RWPE2 (cell line): ENCODE results near the gene SERTAD2.
A peak's percentile ranks its signal among the peaks of the same experiment; 100 is the strongest.

ENCODE experiments used
- ATAC-seq: fragments of 200-7000 bp; cut with Tn5 transposase; 3 replicates; pipeline ENCODE4 v1.9.1; 2021; ENCODE audit warnings: low read depth
- DNase-seq: peaks from one replicate; pipeline ENCODE4 v3.0.0-alpha.2; 2020; ENCODE audit warnings: low spot score
- H3K27ac ChIP-seq: fragments of 450-650 bp; 2 replicates; pipeline ENCODE4 v1.5.1; 2017; ENCODE audit warnings: mild to moderate bottlenecking; ENCODE audit not compliant: poor library complexity, severe bottlenecking
- H3K27me3 ChIP-seq: fragments of 250-450 bp; sonication (Bioruptor Pico); 2 replicates; pipeline ENCODE4 v1.5.1; 2021; ENCODE audit warnings: mild to moderate bottlenecking, moderate library complexity; ENCODE audit not compliant: insufficient read depth, poor library complexity, severe bottlenecking
- H3K36me3 ChIP-seq: fragments of 250-450 bp; sonication (Bioruptor Pico); 2 replicates; pipeline ENCODE4 v1.5.1; 2020; ENCODE audit warnings: low read depth, mild to moderate bottlenecking, moderate library complexity
- H3K4me1 ChIP-seq: fragments of 250-450 bp; sonication (Bioruptor Pico); 2 replicates; pipeline ENCODE4 v1.5.1; 2021; ENCODE audit warnings: mild to moderate bottlenecking, moderate library complexity; ENCODE audit not compliant: insufficient read depth, poor library complexity, severe bottlenecking
- H3K4me3 ChIP-seq: fragments of 250-450 bp; sonication (Bioruptor Pico); 2 replicates; pipeline ENCODE4 v1.5.1; 2021; ENCODE audit warnings: mild to moderate bottlenecking, moderate library complexity; ENCODE audit not compliant: severe bottlenecking
- H3K9me3 ChIP-seq: fragments of 250-450 bp; sonication (Bioruptor Pico); 2 replicates; pipeline ENCODE4 v1.5.1; 2021; ENCODE audit warnings: mild to moderate bottlenecking, moderate library complexity; ENCODE audit not compliant: severe bottlenecking
- CTCF ChIP-seq: fragments of 450-650 bp; IDR thresholded peaks from one replicate; pipeline ENCODE4 v1.5.1; 2017; ENCODE audit warnings: mild to moderate bottlenecking, moderate library complexity; ENCODE audit not compliant: poor library complexity, severe bottlenecking

SERTAD2 gene

GRCh38 chr2:64688909-64689308 is 35.2 kb upstream of the SERTAD2 start:
- H3K4me3 ChIP-seq = no peak overlapping the region
- TF ChIP-seq CTCF = no peak
- ATAC-seq = no peak
- H3K4me1 ChIP-seq = peaks cover 13% of the 10 kb centered on the region
- H3K36me3 ChIP-seq = no peaks in the 10 kb centered on the region
- no peaks in the 10 kb centered on the region for H3K9me3 ChIP-seq
- no peak overlapping the region for H3K27ac ChIP-seq
- H3K27me3 ChIP-seq = no peaks in the 10 kb centered on the region
- DNase-seq = no peak

GRCh38 chr2:64686283-64686956 is 32.7 kb upstream of the SERTAD2 start:
- Histone ChIP-seq H3K27ac (no peak overlapping the region), H3K9me3 (no peaks in the 10 kb centered on the region), H3K27me3 (no peaks in the 10 kb centered on the region), H3K36me3 (no peaks in the 10 kb centered on the region), H3K4me1 (peaks cover 13% of the 10 kb centered on the region), H3K4me3 (no peak overlapping the region)
- DNase-seq (no peak), ATAC-seq (peak; percentile 35; the same call in 1 of the 3 replicates)
- no peak for TF ChIP-seq CTCF

- no peaks in the 10 kb centered on the region for H3K27me3 ChIP-seq
- no peak for TF ChIP-seq CTCF
- H3K4me3 ChIP-seq = no peak overlapping the region
- peaks cover 13% of the 10 kb centered on the region for H3K4me1 ChIP-seq
- no peaks in the 10 kb centered on the region for H3K9me3 ChIP-seq
- no peak for DNase-seq
- H3K36me3 ChIP-seq = no peaks in the 10 kb centered on the region
- ATAC-seq = peak; percentile 72
- no peak overlapping the region for H3K27ac ChIP-seq
Observed at GRCh38 chr2:64685430-64685829, 31.7 kb upstream of the SERTAD2 start.

- no peaks in the 10 kb centered on the region for H3K27me3 ChIP-seq
- no peak for TF ChIP-seq CTCF
- no peaks in the 10 kb centered on the region for H3K36me3 ChIP-seq
- no peaks in the 10 kb centered on the region for H3K9me3 ChIP-seq
- H3K4me3 ChIP-seq = no peak overlapping the region
- H3K4me1 ChIP-seq = peaks cover 13% of the 10 kb centered on the region
- no peak overlapping the region for H3K27ac ChIP-seq
- ATAC-seq = no peak
- DNase-seq = no peak
Observed at GRCh38 chr2:64683771-64684510, 30.2 kb upstream of the SERTAD2 start.
